ENCODE data around the gene CHI3L2.

CHI3L2 gene

GRCh38 chr1:111256988-111257658 is 29.6 kb downstream of the CHI3L2 start:
- ChIA-PET CTCF (no interaction called here), POLR2A (ENCODE audit: low non-redundant PET) (no interaction called here)
- no peak for DNase-seq (ENCODE audit: low spot score)
- H3K27ac ChIP-seq: no peak overlapping the region
- TF ChIP-seq, protein P1, sequence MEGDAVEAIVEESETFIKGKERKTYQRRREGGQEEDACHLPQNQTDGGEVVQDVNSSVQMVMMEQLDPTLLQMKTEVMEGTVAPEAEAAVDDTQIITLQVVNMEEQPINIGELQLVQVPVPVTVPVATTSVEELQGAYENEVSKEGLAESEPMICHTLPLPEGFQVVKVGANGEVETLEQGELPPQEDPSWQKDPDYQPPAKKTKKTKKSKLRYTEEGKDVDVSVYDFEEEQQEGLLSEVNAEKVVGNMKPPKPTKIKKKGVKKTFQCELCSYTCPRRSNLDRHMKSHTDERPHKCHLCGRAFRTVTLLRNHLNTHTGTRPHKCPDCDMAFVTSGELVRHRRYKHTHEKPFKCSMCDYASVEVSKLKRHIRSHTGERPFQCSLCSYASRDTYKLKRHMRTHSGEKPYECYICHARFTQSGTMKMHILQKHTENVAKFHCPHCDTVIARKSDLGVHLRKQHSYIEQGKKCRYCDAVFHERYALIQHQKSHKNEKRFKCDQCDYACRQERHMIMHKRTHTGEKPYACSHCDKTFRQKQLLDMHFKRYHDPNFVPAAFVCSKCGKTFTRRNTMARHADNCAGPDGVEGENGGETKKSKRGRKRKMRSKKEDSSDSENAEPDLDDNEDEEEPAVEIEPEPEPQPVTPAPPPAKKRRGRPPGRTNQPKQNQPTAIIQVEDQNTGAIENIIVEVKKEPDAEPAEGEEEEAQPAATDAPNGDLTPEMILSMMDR (conservative IDR thresholded peaks at IDR 0.05; ENCODE audit: low read depth): no peak

DNA sequence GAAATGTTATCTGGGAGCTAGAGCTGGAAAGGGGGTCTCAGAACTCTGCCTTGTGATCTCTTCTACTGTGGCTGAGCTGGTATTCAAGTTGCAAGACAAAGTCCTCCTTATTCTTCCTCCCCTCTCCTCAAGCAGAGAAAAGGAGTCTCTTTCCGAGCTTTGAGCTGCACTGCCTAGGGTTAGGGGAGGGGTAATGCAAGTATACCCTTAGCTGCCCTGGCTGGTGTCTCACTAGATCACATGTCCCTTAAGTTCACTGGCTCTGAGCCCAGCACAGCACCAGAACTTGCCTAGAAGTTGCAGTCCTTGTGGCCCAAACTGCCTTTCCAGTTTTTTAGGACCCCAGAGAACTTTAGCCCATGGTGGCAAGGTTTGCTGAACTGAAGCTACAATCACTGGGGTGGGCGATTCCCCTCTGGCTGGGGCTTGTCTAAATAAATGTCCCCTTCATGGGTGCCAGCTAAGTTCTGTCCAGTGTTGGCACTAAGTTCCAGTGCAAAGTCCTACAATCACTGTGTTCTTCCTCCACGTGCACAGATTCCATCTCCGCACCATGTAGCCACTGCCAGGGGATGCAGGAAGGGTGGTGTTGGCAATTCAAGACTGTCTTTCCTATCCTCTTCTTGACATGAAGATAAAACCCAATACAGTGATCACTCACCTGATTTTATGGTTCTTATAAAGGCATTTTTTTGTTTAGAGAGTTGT is 40.4 kb downstream of the CHI3L2 start:
- ChIA-PET POLR2A (ENCODE audit: low non-redundant PET) (no interaction called here), CTCF (no interaction called here)
- no peak overlapping the region for H3K27ac ChIP-seq
- TF ChIP-seq, protein P1 (conservative IDR thresholded peaks at IDR 0.05; ENCODE audit: low read depth): no peak
- no peak for DNase-seq (ENCODE audit: low spot score)

GRCh38 chr1:111269825-111270406 is 42.4 kb downstream of the CHI3L2 start:
- ChIA-PET POLR2A (ENCODE audit: low non-redundant PET) (no interaction called here), CTCF (no interaction called here)
- no peak overlapping the region for H3K27ac ChIP-seq
- TF ChIP-seq, protein P1 (conservative IDR thresholded peaks at IDR 0.05; ENCODE audit: low read depth): no peak
- DNase-seq (ENCODE audit: low spot score): no peak

GRCh38 chr1:111270771-111271463 is 43.4 kb downstream of the CHI3L2 start:
- CTCF ChIA-PET: interaction anchor here (0.6 kb wide), 1 partner anchor 172 kb away, joined by 3 read pairs; no protein-coding TSS in a partner anchor

GRCh38 chr1:111271464-111271801 is 43.9 kb downstream of the CHI3L2 start:
- H3K27ac ChIP-seq: no peak overlapping the region
- POLR2A ChIA-PET (ENCODE audit: low non-redundant PET): no interaction called here
- no peak for DNase-seq (ENCODE audit: low spot score)
- CTCF ChIA-PET: interaction anchor here (0.6 kb wide), 1 partner anchor 171 kb away, joined by 3 read pairs; no protein-coding TSS in a partner anchor
- TF ChIP-seq, protein P1 (conservative IDR thresholded peaks at IDR 0.05; ENCODE audit: low read depth): no peak

More at GRCh38 chr1:111270771-111271463, 43.4 kb downstream of the CHI3L2 start:
- DNase-seq (ENCODE audit: low spot score): no peak
- no peak overlapping the region for H3K27ac ChIP-seq
- TF ChIP-seq, protein P1 (conservative IDR thresholded peaks at IDR 0.05; ENCODE audit: low read depth): no peak
- POLR2A ChIA-PET (ENCODE audit: low non-redundant PET): no interaction called here

- CTCF ChIA-PET: no interaction called here
- H3K27ac ChIP-seq: no peak overlapping the region
- no peak for DNase-seq (ENCODE audit: low spot score)
- TF ChIP-seq, protein P1 (conservative IDR thresholded peaks at IDR 0.05; ENCODE audit: low read depth): no peak
- POLR2A ChIA-PET (ENCODE audit: low non-redundant PET): no interaction called here
Observed at GRCh38 chr1:111272081-111272480, 44.6 kb downstream of the CHI3L2 start.
